Vagina (tissue), 2 donors: ENCODE results near the gene ZFP62. TPM values are rescaled to one million over a fixed set of nuclear protein-coding genes. Genes with fewer than 3 reads are reported as not detected.

ENCODE experiments used
- DNase-seq, 2 donors: peaks; one replicate each; pipeline ENCODE4 v3.0.0-alpha.2; 2017; ENCODE audit errors: extremely low spot score in 2 of 2
- H3K27ac ChIP-seq: fragments of 200-600 bp; sonication (generic); one replicate; pipeline ENCODE4 v1.5.1; 2019
- H3K27me3 ChIP-seq: fragments of 200-600 bp; sonication (generic); one replicate; pipeline ENCODE4 v1.5.1; 2019
- H3K36me3 ChIP-seq, 2 donors: fragments of 200-600 bp; sonication (generic); one replicate each; pipeline ENCODE4 v1.5.1; 2017 to 2019
- H3K4me1 ChIP-seq: fragments of 200-600 bp; sonication (generic); one replicate; pipeline ENCODE4 v1.5.1; 2019
- H3K4me3 ChIP-seq, 2 donors: fragments of 200-600 bp; sonication (generic); 1 replicate in 1 of 2; 2 replicates in 1 of 2; pipeline ENCODE4 v1.5.1; 2016 to 2019
- H3K9me3 ChIP-seq: fragments of 200-600 bp; sonication (generic); one replicate; pipeline ENCODE4 v1.5.1; 2019
- CTCF ChIP-seq, 3 experiments: fragments of 450-650 bp in 2 of 3; fragments of 200-600 bp in 1 of 3; sonication (generic) in 1 of 3; IDR thresholded peaks; one replicate each; pipeline ENCODE4 v1.5.1; 2017 to 2019; ENCODE audit warnings: antibody characterized with exemption in 3 of 3, mild to moderate bottlenecking in 2 of 3, moderate library complexity in 2 of 3
- POLR2A ChIP-seq, 2 donors: fragments of 450-650 bp; IDR thresholded peaks; one replicate each; pipeline ENCODE4 v1.6.1; 2017; ENCODE audit warnings: antibody characterized with exemption in 2 of 2, mild to moderate bottlenecking in 2 of 2, moderate library complexity in 2 of 2
- POLR2AphosphoS5 ChIP-seq, 2 donors: sonication (generic); formaldehyde crosslinking; IDR thresholded peaks; one replicate each; pipeline ENCODE4 v1.9.0; 2017; ENCODE audit warnings: antibody characterized with exemption in 2 of 2, mild to moderate bottlenecking in 2 of 2, low read depth in 1 of 2; ENCODE audit not compliant: insufficient read depth in 1 of 2
- intact Hi-C: fragments of 100-400 bp; cut with DNase I; formaldehyde crosslinking; loops from one replicate; pipeline ENCODE4 v1.15.1; 2023
- total RNA-seq: library from RNA; depleted of rRNA; stranded (reverse); fragments of >200 nt; gene quantifications from one replicate; pipeline ENCODE4 v1.2.3, GENCODE V29; 2016

The ZFP62 gene
- total RNA-seq, 1 donor from 2014 or later: 22.3 TPM

DNA sequence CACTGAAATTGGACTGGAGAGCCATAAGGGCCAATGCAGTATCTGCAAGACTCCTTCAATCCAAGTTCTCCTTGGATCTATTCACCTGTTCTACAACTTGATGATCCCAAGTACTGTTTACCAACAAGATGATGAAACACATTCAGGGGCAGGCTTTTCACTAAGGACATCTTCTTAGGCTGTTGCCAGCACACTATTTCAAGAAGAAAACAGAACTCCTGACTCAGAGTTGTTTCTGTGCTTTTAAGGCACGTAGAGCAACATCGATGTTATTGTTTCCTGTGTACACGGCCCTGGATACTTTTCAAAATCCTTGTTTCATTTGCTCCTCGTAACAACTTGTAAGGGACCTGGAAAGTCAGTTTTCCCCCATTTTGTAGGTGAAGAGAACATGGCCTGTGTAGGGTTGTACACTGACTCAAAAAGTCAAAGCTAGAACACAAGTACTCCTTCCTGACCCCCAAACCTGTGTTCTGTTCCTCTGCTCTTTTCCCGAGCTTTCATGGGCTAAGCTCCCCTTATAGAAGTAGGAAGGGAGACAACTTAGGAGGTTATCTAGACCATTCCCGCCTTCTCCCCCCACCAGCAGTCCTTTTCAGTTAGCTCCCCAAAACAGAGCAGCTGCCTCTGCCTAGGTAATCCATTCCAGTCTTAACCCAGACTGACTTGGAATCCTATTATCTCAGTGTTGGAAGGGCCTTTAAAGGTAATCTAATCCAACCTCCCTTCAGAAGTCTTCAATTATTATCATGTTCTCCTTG lies 53.2 kb downstream of the ZFP62 start:
- intact Hi-C loops: loop anchor here (10.0 kb wide), 1 partner anchor 387 kb away; no protein-coding TSS in a partner anchor
- no peaks in the 10 kb centered on the region for H3K36me3 ChIP-seq
- peaks cover 81% of the 10 kb centered on the region for H3K4me1 ChIP-seq
- no peaks in the 10 kb centered on the region for H3K27me3 ChIP-seq
- H3K27ac ChIP-seq: peak overlapping the region; percentile 99
- no peaks in the 10 kb centered on the region for H3K9me3 ChIP-seq
- no peak for DNase-seq
- peak overlapping the region; percentile 64 to 73 for H3K4me3 ChIP-seq
- TF ChIP-seq POLR2A (IDR thresholded peaks at IDR 0.05) (no peak), CTCF (IDR thresholded peaks at IDR 0.05) (no peak), POLR2AphosphoS5 (IDR thresholded peaks at IDR 0.05; ENCODE audit: insufficient read depth in 1 of 2, low read depth in 1 of 2) (no peak)

DNA sequence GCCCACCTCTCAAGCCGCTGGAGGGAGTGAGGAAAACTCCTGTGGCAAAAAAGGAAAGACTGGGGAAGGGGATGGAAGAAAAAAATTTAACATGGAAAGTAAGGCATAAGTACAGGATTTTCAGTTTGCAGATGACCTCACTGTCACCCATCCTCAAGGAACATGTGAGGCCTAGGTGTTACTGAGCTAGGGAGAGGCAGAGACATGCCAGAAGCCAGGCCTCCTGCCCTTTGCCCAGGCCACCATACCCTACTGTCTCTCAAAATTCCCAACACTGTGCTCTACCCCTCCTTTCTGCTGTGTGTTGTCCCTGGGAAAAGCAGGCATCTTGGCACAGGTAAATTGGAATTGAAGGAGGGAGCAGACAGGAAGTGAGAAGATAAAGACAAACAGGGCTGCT lies 54.0 kb downstream of the ZFP62 start:
- Histone ChIP-seq H3K27ac (peak overlapping the region; percentile 99), H3K27me3 (no peaks in the 10 kb centered on the region), H3K9me3 (no peaks in the 10 kb centered on the region), H3K4me1 (peaks cover 77% of the 10 kb centered on the region), H3K36me3 (no peaks in the 10 kb centered on the region), H3K4me3 (peak overlapping the region; percentile 2 to 73)
- no peak for DNase-seq
- TF ChIP-seq POLR2AphosphoS5 (IDR thresholded peaks at IDR 0.05; ENCODE audit: insufficient read depth in 1 of 2, low read depth in 1 of 2) (no peak), CTCF (IDR thresholded peaks at IDR 0.05) (no peak), POLR2A (IDR thresholded peaks at IDR 0.05) (no peak)
- intact Hi-C loops: loop anchor here (10.0 kb wide), 1 partner anchor 388 kb away; no protein-coding TSS in a partner anchor

DNA sequence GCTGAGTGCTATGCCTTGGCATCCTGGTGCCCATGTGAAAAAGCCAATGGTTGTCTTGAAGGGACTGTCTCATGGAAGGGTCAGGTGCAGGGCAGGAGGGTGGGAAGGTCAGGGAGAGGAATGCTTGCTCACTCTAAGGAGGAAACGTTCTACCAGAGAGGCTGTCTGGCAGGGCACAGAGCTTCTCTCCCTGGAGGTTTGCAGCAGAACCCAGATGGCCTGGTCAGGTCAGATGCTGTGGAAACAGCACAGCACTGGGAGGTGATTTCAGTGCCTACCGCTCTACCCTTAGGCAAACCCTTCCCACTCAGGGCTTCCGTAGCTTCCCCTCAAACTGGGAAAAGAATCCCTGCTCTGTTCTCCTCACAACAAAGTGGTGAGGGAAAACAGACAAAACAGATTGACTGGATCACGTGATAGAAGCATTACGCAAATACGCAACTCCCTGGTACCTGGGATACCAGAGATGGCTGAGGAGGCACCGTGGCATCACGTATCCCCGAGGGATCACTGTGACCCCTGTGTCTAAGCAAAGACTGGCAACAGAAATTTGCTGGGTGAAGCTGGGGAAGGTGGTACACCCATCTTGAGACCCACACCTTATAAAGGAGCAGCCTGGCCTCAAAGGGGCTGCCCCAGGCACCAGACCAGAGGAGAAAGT lies 54.6 kb downstream of the ZFP62 start:
- no peaks in the 10 kb centered on the region for H3K27me3 ChIP-seq
- TF ChIP-seq POLR2A (IDR thresholded peaks at IDR 0.05) (no peak), POLR2AphosphoS5 (IDR thresholded peaks at IDR 0.05; ENCODE audit: insufficient read depth in 1 of 2, low read depth in 1 of 2) (no peak), CTCF (IDR thresholded peaks at IDR 0.05) (no peak)
- DNase-seq: no peak
- peak overlapping the region; percentile 99 for H3K27ac ChIP-seq
- H3K4me3 ChIP-seq: peak overlapping the region; percentile 2 to 73
- no peaks in the 10 kb centered on the region for H3K9me3 ChIP-seq
- intact Hi-C loops: loop anchor here (10.0 kb wide), 1 partner anchor 388 kb away; no protein-coding TSS in a partner anchor
- H3K4me1 ChIP-seq: peaks cover 77% of the 10 kb centered on the region
- no peaks in the 10 kb centered on the region for H3K36me3 ChIP-seq

DNA sequence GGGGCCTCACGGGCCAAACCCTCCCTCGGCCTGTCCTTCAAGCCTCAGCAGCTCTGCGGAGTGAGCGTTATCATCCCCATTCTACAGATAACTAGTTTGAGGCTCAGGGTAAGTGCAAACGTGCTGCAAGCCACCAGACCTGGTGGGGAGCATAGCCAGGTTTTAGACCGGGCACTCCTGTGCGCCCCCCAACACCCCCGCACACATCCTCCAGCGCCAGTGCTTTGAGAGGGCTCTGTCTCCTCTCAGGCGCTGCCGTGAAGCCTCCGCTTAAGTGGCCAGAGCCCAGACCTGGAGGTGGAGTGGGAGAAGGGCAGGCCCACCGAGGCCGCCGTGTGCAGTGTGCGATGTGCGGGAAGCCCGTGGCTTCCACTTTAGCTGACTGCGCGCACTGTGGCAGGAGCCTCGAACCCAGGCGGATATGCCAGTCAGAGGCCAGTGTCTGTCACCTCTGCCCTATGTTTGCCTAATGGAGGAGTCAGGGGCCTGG lies 56.9 kb downstream of the ZFP62 start:
- DNase-seq: no peak
- intact Hi-C loops: loop anchor here (10.0 kb wide), 1 partner anchor 391 kb away; no protein-coding TSS in a partner anchor
- peak overlapping the region; percentile 99 for H3K27ac ChIP-seq
- no peaks in the 10 kb centered on the region for H3K27me3 ChIP-seq
- peak overlapping the region; percentile 96 to 97 for H3K4me3 ChIP-seq
- no peak for TF ChIP-seq CTCF (IDR thresholded peaks at IDR 0.05)
- peaks cover 91% of the 10 kb centered on the region for H3K4me1 ChIP-seq
- no peaks in the 10 kb centered on the region for H3K9me3 ChIP-seq
- H3K36me3 ChIP-seq: no peaks in the 10 kb centered on the region
